HEK293 (cell line): ENCODE results near the gene FRMD6.

Experiments
- CTCF ChIA-PET: fragments of 350-600 bp; formaldehyde crosslinking; extraction: SDS; loops from one replicate; lab custom pipeline; 2021; ENCODE audit warnings: antibody characterized with exemption; lab: Yijun Ruan, JAX
- POLR2A ChIA-PET: fragments of 300-600 bp; formaldehyde crosslinking; extraction: SDS; loops from one replicate; lab custom pipeline; 2020; ENCODE audit warnings: antibody characterized with exemption, inconsistent platforms; lab: Yijun Ruan, JAX
- H3K27ac ChIP-seq: fragments of 200-500 bp; sonication (Bioruptor generic); 2 replicates; pipeline ENCODE4 v1.5.1; 2014; ENCODE audit warnings: low read depth, low read length, control low read depth, inconsistent platforms; ENCODE audit errors: extremely low read depth
- H3K36me3 ChIP-seq, 2 experiments: fragments of 200-500 bp in 1 of 2; sonication (Bioruptor generic) in 1 of 2; 1 replicate in 1 of 2; 2 replicates in 1 of 2; pipeline ENCODE4 v1.5.1; 2014 to 2017; ENCODE audit warnings: inconsistent platforms in 2 of 2, low read length in 2 of 2; ENCODE audit not compliant: control insufficient read depth in 2 of 2, insufficient read depth in 1 of 2
- H3K4me1 ChIP-seq: fragments of 200-500 bp; sonication (Bioruptor generic); 2 replicates; pipeline ENCODE4 v1.5.1; 2014; ENCODE audit warnings: mild to moderate bottlenecking, low read length, inconsistent platforms; ENCODE audit not compliant: control insufficient read depth, insufficient read depth
- H3K4me3 ChIP-seq: 2 replicates; pipeline ENCODE4 v1.5.1; 2011; ENCODE audit warnings: low read depth, mild to moderate bottlenecking, control low read depth, low read length, moderate library complexity
- H3K9me3 ChIP-seq: fragments of 200-500 bp; sonication (Bioruptor generic); 2 replicates; pipeline ENCODE4 v1.5.1; 2014; ENCODE audit warnings: low read depth, low read length, inconsistent platforms; ENCODE audit not compliant: control insufficient read depth, insufficient read depth
- KLF16 ChIP-seq: fragments of 450-650 bp; formaldehyde crosslinking; IDR thresholded peaks from 2 replicates; pipeline ENCODE4 v1.5.1; 2017; ENCODE audit warnings: missing biosample characterization, missing genetic modification characterization
- OSR2 ChIP-seq: fragments of 450-650 bp; formaldehyde crosslinking; IDR thresholded peaks from 2 replicates; pipeline ENCODE4 v1.5.1; 2016; ENCODE audit warnings: missing biosample characterization, missing genetic modification characterization
- ZBTB7A ChIP-seq: fragments of 450-650 bp; formaldehyde crosslinking; IDR thresholded peaks from 2 replicates; pipeline ENCODE4 v1.5.1; 2016; ENCODE audit warnings: low read depth, missing biosample characterization, missing genetic modification characterization
- ZFP37 ChIP-seq: fragments of 450-650 bp; formaldehyde crosslinking; IDR thresholded peaks from 2 replicates; pipeline ENCODE4 v1.5.1; 2016; ENCODE audit warnings: missing biosample characterization, missing genetic modification characterization
- ZFP69B ChIP-seq: fragments of 450-650 bp; formaldehyde crosslinking; IDR thresholded peaks from 2 replicates; pipeline ENCODE4 v1.5.1; 2016; ENCODE audit warnings: missing biosample characterization, missing genetic modification characterization
- ZNF157 ChIP-seq: fragments of 450-650 bp; formaldehyde crosslinking; IDR thresholded peaks from 2 replicates; pipeline ENCODE4 v1.5.1; 2016; ENCODE audit warnings: missing biosample characterization, missing genetic modification characterization
- ZNF174 ChIP-seq: fragments of 450-650 bp; formaldehyde crosslinking; IDR thresholded peaks from 2 replicates; pipeline ENCODE4 v1.5.0; 2017; ENCODE audit warnings: missing biosample characterization, mild to moderate bottlenecking, missing genetic modification characterization
- ZNF248 ChIP-seq: fragments of 450-650 bp; formaldehyde crosslinking; IDR thresholded peaks from 2 replicates; pipeline ENCODE4 v1.5.1; 2017; ENCODE audit warnings: missing biosample characterization, missing genetic modification characterization
- ZNF266 ChIP-seq: fragments of 450-650 bp; formaldehyde crosslinking; IDR thresholded peaks from 2 replicates; pipeline ENCODE4 v1.5.1; 2016; ENCODE audit warnings: missing biosample characterization, missing genetic modification characterization, low read depth
- ZNF416 ChIP-seq: fragments of 450-650 bp; formaldehyde crosslinking; IDR thresholded peaks from 2 replicates; pipeline ENCODE4 v1.5.1; 2016; ENCODE audit warnings: missing biosample characterization, missing genetic modification characterization
- ZNF501 ChIP-seq: fragments of 450-650 bp; formaldehyde crosslinking; IDR thresholded peaks from 2 replicates; pipeline ENCODE4 v1.5.1; 2016; ENCODE audit warnings: missing biosample characterization, missing genetic modification characterization
- ZNF521 ChIP-seq: fragments of 450-650 bp; formaldehyde crosslinking; IDR thresholded peaks from 2 replicates; pipeline ENCODE4 v1.5.1; 2017; ENCODE audit warnings: missing biosample characterization, mild to moderate bottlenecking, missing genetic modification characterization
- ZNF785 ChIP-seq: fragments of 450-650 bp; formaldehyde crosslinking; IDR thresholded peaks from 2 replicates; pipeline ENCODE4 v1.5.1; 2016; ENCODE audit warnings: missing biosample characterization, missing genetic modification characterization
- ZNF791 ChIP-seq: fragments of 450-650 bp; formaldehyde crosslinking; IDR thresholded peaks from 2 replicates; pipeline ENCODE4 v1.5.1; 2016; ENCODE audit warnings: missing biosample characterization, missing genetic modification characterization
- TF ChIP-seq, protein P1 (sequence below): fragments of 450-650 bp; formaldehyde crosslinking; IDR thresholded peaks from 2 replicates; pipeline ENCODE4 v1.5.1; 2016; ENCODE audit warnings: missing biosample characterization, missing genetic modification characterization, low read depth
- TF ChIP-seq, protein P2 (sequence below): fragments of 450-650 bp; formaldehyde crosslinking; IDR thresholded peaks from 2 replicates; pipeline ENCODE4 v1.5.1; 2016; ENCODE audit warnings: missing biosample characterization, missing genetic modification characterization
- TF ChIP-seq, protein P3 (sequence below): fragments of 450-650 bp; formaldehyde crosslinking; conservative IDR thresholded peaks from 2 replicates; pipeline ENCODE4 v1.5.1; 2016; ENCODE audit warnings: low read depth, missing biosample characterization, missing genetic modification characterization
- TF ChIP-seq, protein P4 (sequence below): fragments of 450-650 bp; IDR thresholded peaks from 2 replicates; pipeline ENCODE4 v1.5.1; 2018; ENCODE audit warnings: missing biosample characterization, missing genetic modification characterization

The FRMD6 gene

DNA sequence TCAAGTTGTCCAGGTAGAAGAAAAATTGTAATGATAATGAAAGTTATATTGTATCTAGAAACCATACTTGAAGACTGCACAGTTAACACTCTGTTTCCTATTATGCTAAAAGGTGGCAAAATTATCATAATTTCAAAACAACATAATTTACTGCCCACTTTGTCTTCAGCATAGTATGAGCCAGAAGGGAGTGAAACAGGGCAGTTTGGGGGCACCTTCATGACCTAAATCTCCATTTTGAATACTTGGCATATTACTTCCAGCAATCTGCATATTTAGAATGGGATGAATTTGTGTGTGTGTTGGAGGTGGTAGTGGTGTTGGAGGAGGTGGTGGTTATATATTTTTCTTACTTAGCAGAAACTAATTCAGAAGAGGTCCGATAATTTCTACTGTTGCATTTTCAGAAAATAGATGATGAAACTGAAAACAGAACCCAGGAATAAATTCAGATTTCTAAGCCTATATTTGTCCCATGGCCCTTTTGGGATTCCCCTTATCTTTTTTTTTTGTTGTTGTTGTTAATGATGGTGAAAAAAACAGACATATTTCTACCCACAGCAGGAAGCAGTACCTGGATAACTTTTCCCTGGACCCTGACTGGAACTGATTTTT is 26.6 kb upstream of the FRMD6 start:
- Histone ChIP-seq H3K36me3 (no peaks in the 10 kb centered on the region), H3K9me3 (no peaks in the 10 kb centered on the region)

DNA sequence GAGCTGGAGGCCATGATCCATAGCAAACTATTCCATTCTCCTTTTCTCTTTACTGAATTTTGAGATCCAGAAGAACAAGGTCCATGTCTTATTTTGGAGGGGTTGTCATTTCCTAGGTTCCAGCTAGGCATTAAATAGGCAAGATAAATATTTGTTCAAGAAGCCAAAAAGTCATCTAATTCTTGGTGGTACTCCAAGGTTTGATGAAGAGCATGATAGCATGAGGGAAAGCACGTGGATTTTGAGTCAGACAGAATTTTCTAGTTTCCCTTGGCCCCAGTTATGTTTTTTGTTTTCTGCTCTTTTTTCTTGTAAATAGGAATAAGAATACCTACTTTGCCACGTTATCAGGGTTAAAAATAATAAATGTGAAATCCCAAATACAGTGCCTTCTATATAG is 25.5 kb upstream of the FRMD6 start:
- Histone ChIP-seq H3K4me1 (no peaks in the 10 kb centered on the region), H3K36me3 (no peaks in the 10 kb centered on the region), H3K27ac (no peak overlapping the region), H3K4me3 (no peak overlapping the region)
- ChIA-PET POLR2A (no interaction called here), CTCF (no interaction called here)
- no peak for TF ChIP-seq ZNF174 (tag by site-specific recombination)
- no peak for TF ChIP-seq ZNF501
- no peak for TF ChIP-seq ZFP69B
- no peak for TF ChIP-seq ZFP37 (tag by site-specific recombination)
- TF ChIP-seq ZNF266 (tag by site-specific recombination) = no peak
- TF ChIP-seq ZNF521 (tag by site-specific recombination) = no peak
- TF ChIP-seq, protein P1, sequence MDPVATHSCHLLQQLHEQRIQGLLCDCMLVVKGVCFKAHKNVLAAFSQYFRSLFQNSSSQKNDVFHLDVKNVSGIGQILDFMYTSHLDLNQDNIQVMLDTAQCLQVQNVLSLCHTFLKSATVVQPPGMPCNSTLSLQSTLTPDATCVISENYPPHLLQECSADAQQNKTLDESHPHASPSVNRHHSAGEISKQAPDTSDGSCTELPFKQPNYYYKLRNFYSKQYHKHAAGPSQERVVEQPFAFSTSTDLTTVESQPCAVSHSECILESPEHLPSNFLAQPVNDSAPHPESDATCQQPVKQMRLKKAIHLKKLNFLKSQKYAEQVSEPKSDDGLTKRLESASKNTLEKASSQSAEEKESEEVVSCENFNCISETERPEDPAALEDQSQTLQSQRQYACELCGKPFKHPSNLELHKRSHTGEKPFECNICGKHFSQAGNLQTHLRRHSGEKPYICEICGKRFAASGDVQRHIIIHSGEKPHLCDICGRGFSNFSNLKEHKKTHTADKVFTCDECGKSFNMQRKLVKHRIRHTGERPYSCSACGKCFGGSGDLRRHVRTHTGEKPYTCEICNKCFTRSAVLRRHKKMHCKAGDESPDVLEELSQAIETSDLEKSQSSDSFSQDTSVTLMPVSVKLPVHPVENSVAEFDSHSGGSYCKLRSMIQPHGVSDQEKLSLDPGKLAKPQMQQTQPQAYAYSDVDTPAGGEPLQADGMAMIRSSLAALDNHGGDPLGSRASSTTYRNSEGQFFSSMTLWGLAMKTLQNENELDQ = no peak
- TF ChIP-seq, protein P2, sequence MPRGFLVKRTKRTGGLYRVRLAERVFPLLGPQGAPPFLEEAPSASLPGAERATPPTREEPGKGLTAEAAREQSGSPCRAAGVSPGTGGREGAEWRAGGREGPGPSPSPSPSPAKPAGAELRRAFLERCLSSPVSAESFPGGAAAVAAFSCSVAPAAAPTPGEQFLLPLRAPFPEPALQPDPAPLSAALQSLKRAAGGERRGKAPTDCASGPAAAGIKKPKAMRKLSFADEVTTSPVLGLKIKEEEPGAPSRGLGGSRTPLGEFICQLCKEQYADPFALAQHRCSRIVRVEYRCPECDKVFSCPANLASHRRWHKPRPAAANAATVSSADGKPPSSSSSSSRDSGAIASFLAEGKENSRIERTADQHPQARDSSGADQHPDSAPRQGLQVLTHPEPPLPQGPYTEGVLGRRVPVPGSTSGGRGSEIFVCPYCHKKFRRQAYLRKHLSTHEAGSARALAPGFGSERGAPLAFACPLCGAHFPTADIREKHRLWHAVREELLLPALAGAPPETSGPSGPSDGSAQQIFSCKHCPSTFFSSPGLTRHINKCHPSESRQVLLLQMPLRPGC (tag by site-specific recombination) = no peak
- TF ChIP-seq ZBTB7A (tag by site-specific recombination) = no peak
- TF ChIP-seq ZNF791 (tag by site-specific recombination) = no peak
- no peak for TF ChIP-seq ZNF416
- no peak for TF ChIP-seq ZNF157 (tag by site-specific recombination)
- TF ChIP-seq, all 188 proteins: peak for 0
- no peaks in the 10 kb centered on the region for H3K9me3 ChIP-seq

More for the DNA sequence above, 26.6 kb upstream of the FRMD6 start:
- Histone ChIP-seq H3K4me1 (no peaks in the 10 kb centered on the region), H3K4me3 (no peak overlapping the region), H3K27ac (no peak overlapping the region)
- ChIA-PET POLR2A (no interaction called here), CTCF (interaction anchor here (0.5 kb wide), 1 partner anchor 1305 kb away, joined by 3 read pairs; no protein-coding TSS in a partner anchor)
- TF ChIP-seq, protein P3, sequence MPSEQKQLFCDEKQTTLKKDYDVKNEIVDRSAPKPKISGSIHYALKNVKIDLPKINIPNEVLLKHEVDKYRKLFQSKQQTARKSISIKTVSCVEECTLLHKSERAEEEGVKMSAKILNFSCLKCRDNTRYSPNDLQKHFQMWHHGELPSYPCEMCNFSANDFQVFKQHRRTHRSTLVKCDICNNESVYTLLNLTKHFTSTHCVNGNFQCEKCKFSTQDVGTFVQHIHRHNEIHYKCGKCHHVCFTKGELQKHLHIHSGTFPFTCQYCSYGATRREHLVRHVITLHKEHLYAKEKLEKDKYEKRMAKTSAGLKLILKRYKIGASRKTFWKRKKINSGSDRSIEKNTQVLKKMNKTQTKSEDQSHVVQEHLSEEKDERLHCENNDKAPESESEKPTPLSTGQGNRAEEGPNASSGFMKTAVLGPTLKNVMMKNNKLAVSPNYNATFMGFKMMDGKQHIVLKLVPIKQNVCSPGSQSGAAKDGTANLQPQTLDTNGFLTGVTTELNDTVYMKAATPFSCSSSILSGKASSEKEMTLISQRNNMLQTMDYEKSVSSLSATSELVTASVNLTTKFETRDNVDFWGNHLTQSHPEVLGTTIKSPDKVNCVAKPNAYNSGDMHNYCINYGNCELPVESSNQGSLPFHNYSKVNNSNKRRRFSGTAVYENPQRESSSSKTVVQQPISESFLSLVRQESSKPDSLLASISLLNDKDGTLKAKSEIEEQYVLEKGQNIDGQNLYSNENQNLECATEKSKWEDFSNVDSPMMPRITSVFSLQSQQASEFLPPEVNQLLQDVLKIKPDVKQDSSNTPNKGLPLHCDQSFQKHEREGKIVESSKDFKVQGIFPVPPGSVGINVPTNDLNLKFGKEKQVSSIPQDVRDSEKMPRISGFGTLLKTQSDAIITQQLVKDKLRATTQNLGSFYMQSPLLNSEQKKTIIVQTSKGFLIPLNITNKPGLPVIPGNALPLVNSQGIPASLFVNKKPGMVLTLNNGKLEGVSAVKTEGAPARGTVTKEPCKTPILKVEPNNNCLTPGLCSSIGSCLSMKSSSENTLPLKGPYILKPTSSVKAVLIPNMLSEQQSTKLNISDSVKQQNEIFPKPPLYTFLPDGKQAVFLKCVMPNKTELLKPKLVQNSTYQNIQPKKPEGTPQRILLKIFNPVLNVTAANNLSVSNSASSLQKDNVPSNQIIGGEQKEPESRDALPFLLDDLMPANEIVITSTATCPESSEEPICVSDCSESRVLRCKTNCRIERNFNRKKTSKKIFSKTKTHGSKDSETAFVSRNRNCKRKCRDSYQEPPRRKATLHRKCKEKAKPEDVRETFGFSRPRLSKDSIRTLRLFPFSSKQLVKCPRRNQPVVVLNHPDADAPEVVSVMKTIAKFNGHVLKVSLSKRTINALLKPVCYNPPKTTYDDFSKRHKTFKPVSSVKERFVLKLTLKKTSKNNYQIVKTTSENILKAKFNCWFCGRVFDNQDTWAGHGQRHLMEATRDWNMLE (tag by site-specific recombination) = no peak
- TF ChIP-seq, protein P4, sequence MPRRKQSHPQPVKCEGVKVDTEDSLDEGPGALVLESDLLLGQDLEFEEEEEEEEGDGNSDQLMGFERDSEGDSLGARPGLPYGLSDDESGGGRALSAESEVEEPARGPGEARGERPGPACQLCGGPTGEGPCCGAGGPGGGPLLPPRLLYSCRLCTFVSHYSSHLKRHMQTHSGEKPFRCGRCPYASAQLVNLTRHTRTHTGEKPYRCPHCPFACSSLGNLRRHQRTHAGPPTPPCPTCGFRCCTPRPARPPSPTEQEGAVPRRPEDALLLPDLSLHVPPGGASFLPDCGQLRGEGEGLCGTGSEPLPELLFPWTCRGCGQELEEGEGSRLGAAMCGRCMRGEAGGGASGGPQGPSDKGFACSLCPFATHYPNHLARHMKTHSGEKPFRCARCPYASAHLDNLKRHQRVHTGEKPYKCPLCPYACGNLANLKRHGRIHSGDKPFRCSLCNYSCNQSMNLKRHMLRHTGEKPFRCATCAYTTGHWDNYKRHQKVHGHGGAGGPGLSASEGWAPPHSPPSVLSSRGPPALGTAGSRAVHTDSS (tag by site-specific recombination) = no peak
- TF ChIP-seq OSR2 (tag by site-specific recombination) = no peak
- no peak for TF ChIP-seq ZNF785
- TF ChIP-seq ZNF248 (tag by site-specific recombination) = no peak
- no peak for TF ChIP-seq KLF16 (tag by site-specific recombination)
